ENCODE measurements around the gene ABHD17B.

ABHD17B gene

DNA sequence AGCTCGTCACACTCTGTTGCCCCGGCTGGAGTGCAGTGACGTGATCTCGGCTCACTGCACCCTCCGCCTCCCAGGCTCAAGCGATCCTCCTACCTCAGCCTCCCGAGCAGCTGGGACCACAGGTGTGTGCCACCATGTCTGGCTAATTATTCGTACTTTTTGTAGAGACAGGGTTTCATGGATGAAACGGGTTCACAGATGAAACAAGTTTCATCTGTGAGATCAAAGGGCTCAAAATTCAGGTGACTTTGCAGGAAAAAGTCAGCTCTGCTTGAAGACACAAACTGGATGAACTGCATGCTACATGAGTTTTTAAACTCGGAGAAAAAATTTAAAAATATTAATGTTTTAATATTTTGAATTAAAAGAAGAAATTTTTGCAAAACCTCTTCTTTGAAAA is 24.5 kb downstream of the ABHD17B start:
- H3K27me3 Mint-ChIP-seq (ENCODE audit: low read depth, poor library complexity): peaks cover under 1% of the 10 kb centered on the region
- no peak overlapping the region for H3K27ac Mint-ChIP-seq
- DNase-seq: no peak
- TF ChIP-seq, protein P1, sequence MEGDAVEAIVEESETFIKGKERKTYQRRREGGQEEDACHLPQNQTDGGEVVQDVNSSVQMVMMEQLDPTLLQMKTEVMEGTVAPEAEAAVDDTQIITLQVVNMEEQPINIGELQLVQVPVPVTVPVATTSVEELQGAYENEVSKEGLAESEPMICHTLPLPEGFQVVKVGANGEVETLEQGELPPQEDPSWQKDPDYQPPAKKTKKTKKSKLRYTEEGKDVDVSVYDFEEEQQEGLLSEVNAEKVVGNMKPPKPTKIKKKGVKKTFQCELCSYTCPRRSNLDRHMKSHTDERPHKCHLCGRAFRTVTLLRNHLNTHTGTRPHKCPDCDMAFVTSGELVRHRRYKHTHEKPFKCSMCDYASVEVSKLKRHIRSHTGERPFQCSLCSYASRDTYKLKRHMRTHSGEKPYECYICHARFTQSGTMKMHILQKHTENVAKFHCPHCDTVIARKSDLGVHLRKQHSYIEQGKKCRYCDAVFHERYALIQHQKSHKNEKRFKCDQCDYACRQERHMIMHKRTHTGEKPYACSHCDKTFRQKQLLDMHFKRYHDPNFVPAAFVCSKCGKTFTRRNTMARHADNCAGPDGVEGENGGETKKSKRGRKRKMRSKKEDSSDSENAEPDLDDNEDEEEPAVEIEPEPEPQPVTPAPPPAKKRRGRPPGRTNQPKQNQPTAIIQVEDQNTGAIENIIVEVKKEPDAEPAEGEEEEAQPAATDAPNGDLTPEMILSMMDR (IDR thresholded peaks at IDR 0.05): no peak
- H3K36me3 Mint-ChIP-seq (ENCODE audit: low read depth): peaks cover 85% of the 10 kb centered on the region
- peaks cover 65% of the 10 kb centered on the region for H3K9me3 Mint-ChIP-seq
- no peaks in the 10 kb centered on the region for H3K4me1 Mint-ChIP-seq
- no peak overlapping the region for H3K4me3 Mint-ChIP-seq

DNA sequence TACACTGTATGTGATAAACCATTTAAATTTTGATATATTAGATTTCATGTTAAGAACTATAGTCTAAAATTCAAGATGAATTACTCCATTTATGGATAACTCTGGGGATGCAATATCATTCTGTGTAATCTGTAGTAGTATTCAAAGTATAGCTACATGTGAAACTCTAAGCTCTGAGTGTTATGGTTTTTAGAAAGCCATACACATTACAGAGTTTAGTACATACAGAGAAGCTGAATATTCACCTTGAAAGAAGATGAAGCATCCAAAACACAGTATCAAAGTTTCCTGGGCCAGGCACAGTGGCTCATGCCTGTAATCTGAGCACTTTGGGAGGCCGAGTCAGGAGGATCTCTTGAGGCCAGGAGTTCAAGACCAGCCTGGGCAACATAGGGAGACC is 25.0 kb downstream of the ABHD17B start:
- Mint-ChIP-seq H3K36me3 (ENCODE audit: low read depth) (peaks cover 85% of the 10 kb centered on the region), H3K4me1 (no peaks in the 10 kb centered on the region), H3K27me3 (ENCODE audit: low read depth, poor library complexity) (peaks cover 4% of the 10 kb centered on the region), H3K9me3 (peaks cover 70% of the 10 kb centered on the region), H3K4me3 (no peak overlapping the region), H3K27ac (no peak overlapping the region)
- TF ChIP-seq, protein P1 (IDR thresholded peaks at IDR 0.05): no peak
- no peak for DNase-seq

DNA sequence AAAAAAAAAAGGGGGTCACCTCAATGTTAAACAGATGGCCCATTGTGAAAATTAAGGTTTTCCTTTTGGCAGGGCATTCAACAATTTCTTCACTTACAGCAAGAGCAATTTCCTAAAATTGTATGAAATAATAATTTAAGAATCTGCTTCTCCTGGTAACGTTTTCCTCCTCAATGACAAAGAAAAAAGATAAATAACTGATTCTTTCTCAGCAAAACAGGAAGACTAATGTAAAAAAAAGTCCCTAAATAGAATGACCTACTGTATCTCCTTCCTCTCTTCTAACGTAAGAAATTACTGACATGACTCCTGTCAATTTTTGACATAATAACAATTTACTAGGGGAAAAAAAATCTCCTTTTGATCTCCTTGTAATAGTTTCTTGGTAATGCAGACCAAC is 25.5 kb downstream of the ABHD17B start:
- no peaks in the 10 kb centered on the region for H3K4me1 Mint-ChIP-seq
- no peak overlapping the region for H3K4me3 Mint-ChIP-seq
- peaks cover 87% of the 10 kb centered on the region for H3K36me3 Mint-ChIP-seq (ENCODE audit: low read depth)
- H3K27me3 Mint-ChIP-seq (ENCODE audit: low read depth, poor library complexity): peaks cover 4% of the 10 kb centered on the region
- H3K27ac Mint-ChIP-seq: no peak overlapping the region
- DNase-seq: no peak
- TF ChIP-seq, protein P1 (IDR thresholded peaks at IDR 0.05): no peak
- peaks cover 76% of the 10 kb centered on the region for H3K9me3 Mint-ChIP-seq

DNA sequence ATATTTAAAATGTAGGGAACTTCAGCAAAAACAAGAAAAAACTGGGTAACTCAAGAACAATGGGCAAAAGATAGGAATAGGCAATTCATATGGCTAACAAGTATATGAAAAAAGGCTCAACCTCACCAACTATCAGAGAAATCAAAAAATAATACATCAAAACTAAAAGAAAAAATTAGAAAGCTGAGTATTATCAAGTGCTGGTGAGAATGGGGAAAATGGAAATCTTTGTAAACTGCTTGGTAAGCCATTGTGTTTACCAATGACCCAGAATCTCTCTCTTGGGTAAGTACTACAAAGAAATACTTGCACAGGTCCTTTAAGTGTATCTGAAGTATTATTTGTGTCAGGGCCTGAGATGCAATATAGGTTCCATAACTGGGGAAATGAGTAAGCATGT is 27.0 kb downstream of the ABHD17B start:
- Mint-ChIP-seq H3K4me1 (no peaks in the 10 kb centered on the region), H3K36me3 (ENCODE audit: low read depth) (peaks cover 92% of the 10 kb centered on the region), H3K27ac (no peak overlapping the region), H3K4me3 (no peak overlapping the region), H3K9me3 (peaks cover 84% of the 10 kb centered on the region), H3K27me3 (ENCODE audit: low read depth, poor library complexity) (peaks cover 4% of the 10 kb centered on the region)
- no peak for DNase-seq
- TF ChIP-seq, protein P1 (IDR thresholded peaks at IDR 0.05): no peak

DNA sequence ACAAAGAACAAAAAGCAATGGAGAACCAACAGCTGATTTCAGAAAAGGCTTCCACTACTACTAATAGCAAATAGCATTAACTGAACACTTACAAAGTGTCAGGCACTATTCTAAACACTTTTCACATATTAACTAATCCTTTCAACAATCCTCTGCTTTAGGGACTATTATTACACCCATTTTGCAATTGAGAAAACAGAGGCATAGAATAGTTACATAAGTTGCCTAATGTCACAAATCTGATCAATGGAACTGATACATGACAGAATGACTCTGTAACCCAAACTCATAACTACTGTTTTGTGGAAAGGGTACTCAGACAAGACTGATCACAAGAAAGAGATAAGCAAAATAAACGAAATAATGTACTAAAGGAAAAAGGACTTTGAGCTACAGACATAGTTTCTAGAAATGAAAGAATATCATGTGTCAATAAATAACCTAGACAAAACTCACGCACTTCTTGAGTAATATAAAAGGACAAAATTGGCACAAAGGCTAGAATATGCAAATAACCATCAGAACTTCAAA is 31.3 kb downstream of the ABHD17B start:
- DNase-seq: no peak
- TF ChIP-seq, protein P1 (IDR thresholded peaks at IDR 0.05): no peak
- H3K9me3 Mint-ChIP-seq: peaks cover 85% of the 10 kb centered on the region
- H3K4me3 Mint-ChIP-seq: no peak overlapping the region
- no peaks in the 10 kb centered on the region for H3K4me1 Mint-ChIP-seq
- H3K27ac Mint-ChIP-seq: no peak overlapping the region
- peaks cover 94% of the 10 kb centered on the region for H3K36me3 Mint-ChIP-seq (ENCODE audit: low read depth)
- H3K27me3 Mint-ChIP-seq (ENCODE audit: low read depth, poor library complexity): peaks cover 4% of the 10 kb centered on the region
